MCF 10A (cell line): Measurements from ENCODE around the gene SIRPB2. TPM values are rescaled to one million over a fixed set of nuclear protein-coding genes. Genes with fewer than 3 reads are reported as not detected.
A peak's percentile ranks its signal among the peaks of the same experiment; 100 is the strongest.

Experiments
- BruUV-seq: library from RNA; stranded (reverse); fragments of 400-500 nt; replicated peaks from 2 replicates; lab custom pipeline; 2021; lab: Mats Ljungman, UMichigan
- CTCF ChIA-PET: fragments of 300-600 bp; sonication (Branson Sonifier 250); formaldehyde crosslinking; extraction: SDS; loops from one replicate; lab custom pipeline; 2021; ENCODE audit warnings: antibody characterized with exemption, inconsistent platforms; lab: Yijun Ruan, JAX
- POLR2A ChIA-PET: fragments of 300-600, 350-650 bp; sonication (Branson Sonifier 250); formaldehyde crosslinking; extraction: SDS; loops from one replicate; lab custom pipeline; 2020; ENCODE audit warnings: antibody characterized with exemption, inconsistent platforms; lab: Yijun Ruan, JAX
- DNase-seq: peaks from one replicate; pipeline ENCODE4 v3.0.0-alpha.2; 2018; ENCODE audit not compliant: unreplicated experiment
- H3K27ac Mint-ChIP-seq: one replicate; pipeline ENCODE4 v1.8.0; 2022; ENCODE audit warnings: mild to moderate bottlenecking, low read depth, mixed read lengths; ENCODE audit not compliant: unreplicated experiment
- H3K27me3 Mint-ChIP-seq: one replicate; pipeline ENCODE4 v1.8.0; 2022; ENCODE audit warnings: mixed read lengths; ENCODE audit not compliant: insufficient read depth, unreplicated experiment
- H3K36me3 Mint-ChIP-seq: one replicate; pipeline ENCODE4 v1.8.0; 2022; ENCODE audit warnings: mild to moderate bottlenecking, moderate library complexity, mixed read lengths; ENCODE audit not compliant: insufficient read depth, unreplicated experiment
- H3K4me1 Mint-ChIP-seq: one replicate; pipeline ENCODE4 v1.8.0; 2022; ENCODE audit warnings: mixed read lengths; ENCODE audit not compliant: insufficient read depth, unreplicated experiment
- H3K4me3 Mint-ChIP-seq: one replicate; pipeline ENCODE4 v1.8.0; 2022; ENCODE audit warnings: mild to moderate bottlenecking, moderate library complexity, mixed read lengths; ENCODE audit not compliant: unreplicated experiment
- H3K9me3 Mint-ChIP-seq: one replicate; pipeline ENCODE4 v1.8.0; 2022; ENCODE audit warnings: mixed read lengths; ENCODE audit not compliant: unreplicated experiment
- CTCF ChIP-seq: fragments of 200-600 bp; IDR thresholded peaks from one replicate; pipeline ENCODE4 v1.8.0; 2022; ENCODE audit warnings: antibody characterized with exemption, mild to moderate bottlenecking; ENCODE audit not compliant: unreplicated experiment
- intact Hi-C: fragments of 100-400 bp; cut with micrococcal nuclease; formaldehyde crosslinking; loops from 2 replicates; pipeline ENCODE4 v1.14.1; 2022
- total RNA-seq: library from RNA; stranded (reverse); gene quantifications from 2 replicates; pipeline ENCODE4 v1.2.3, GENCODE V29; 2022

Gene SIRPB2
- total RNA-seq, 1 experiment from 2014 or later = 1.8 TPM

GRCh38 chr20:1484438-1485116 is 6.6 kb downstream of the SIRPB2 start:
- no TSS peak for BruUV-seq
- Mint-ChIP-seq H3K4me3 (no peak overlapping the region), H3K27me3 (no peaks in the 10 kb centered on the region), H3K9me3 (peaks cover 5% of the 10 kb centered on the region), H3K27ac (no peak overlapping the region), H3K4me1 (peaks cover 26% of the 10 kb centered on the region), H3K36me3 (no peaks in the 10 kb centered on the region)
- no peak for TF ChIP-seq CTCF
- ChIA-PET POLR2A (interaction anchor here (0.9 to 1.5 kb wide), 5 partner anchors 9 to 157 kb away, joined by 3 to 7 read pairs (median 5); no protein-coding TSS in a partner anchor), CTCF (interaction anchor here (0.9 to 5.0 kb wide), 2 partner anchors 9 to 19 kb away, joined by 3 to 26 read pairs; no protein-coding TSS in a partner anchor)
- intact Hi-C loops = no loop called here
- DNase-seq = no peak

GRCh38 chr20:1479831-1480595 is 11.2 kb downstream of the SIRPB2 start:
- Mint-ChIP-seq H3K4me3 (no peak overlapping the region), H3K36me3 (peaks cover 8% of the 10 kb centered on the region), H3K4me1 (peaks cover 46% of the 10 kb centered on the region), H3K9me3 (peaks cover 5% of the 10 kb centered on the region), H3K27me3 (no peaks in the 10 kb centered on the region), H3K27ac (peak overlapping the region; percentile 85)
- CTCF ChIA-PET = interaction anchor here (0.8 to 25.4 kb wide), 6 partner anchors 10 to 27 kb away, joined by 3 to 615 read pairs (median 11); partner anchors contain the start of gene NSFL1C
- TF ChIP-seq CTCF = no peak
- no TSS peak for BruUV-seq
- POLR2A ChIA-PET = interaction anchor here (1.2 to 8.6 kb wide), 7 partner anchors 11 to 157 kb away, joined by 3 to 122 read pairs (median 37); partner anchors contain the start of genes NSFL1C and SIRPB2
- intact Hi-C loops = loop anchor here (10.0 kb wide), 1 partner anchor 625 kb away; the partner anchor contains the start of gene STK35
- DNase-seq = no peak

- H3K27ac Mint-ChIP-seq = peak overlapping the region; percentile 85
- intact Hi-C loops = loop anchor here (10.0 kb wide), 1 partner anchor 626 kb away; the partner anchor contains the start of gene STK35
- POLR2A ChIA-PET = interaction anchor here (0.6 to 8.6 kb wide), 16 partner anchors 8 to 335 kb away, joined by 3 to 122 read pairs (median 5); partner anchors contain the start of genes NSFL1C, SDCBP2 and SIRPB2
- peaks cover 8% of the 10 kb centered on the region for H3K36me3 Mint-ChIP-seq
- BruUV-seq = no TSS peak
- peaks cover 36% of the 10 kb centered on the region for H3K4me1 Mint-ChIP-seq
- H3K9me3 Mint-ChIP-seq = no peaks in the 10 kb centered on the region
- DNase-seq = peak; percentile 91
- no peak for TF ChIP-seq CTCF
- peak overlapping the region; percentile 63 for H3K4me3 Mint-ChIP-seq
- CTCF ChIA-PET = interaction anchor here (0.6 to 25.4 kb wide), 9 partner anchors 9 to 146 kb away, joined by 3 to 615 read pairs (median 4); partner anchors contain the start of gene NSFL1C
- no peaks in the 10 kb centered on the region for H3K27me3 Mint-ChIP-seq
Observed at GRCh38 chr20:1478566-1478965, 12.7 kb downstream of the SIRPB2 start.
